Activated CD4-positive, alpha-beta T cell treated with anti-CD3 and anti-CD28 coated beads, Interleukin-2, amount 50 U/mL, for 48 hours (primary cell): Measurements from ENCODE around the gene COX19.
A peak's percentile ranks its signal among the peaks of the same experiment; 100 is the strongest.

Source experiments
- DNase-seq, 2 experiments: peaks; one replicate each; pipeline ENCODE4 v3.0.0-alpha.2; 2020

The COX19 gene

GRCh38 chr7:974820-975681, at the start of gene COX19:
COX19 (minus strand) TSS chr7:975549; CDS start chr7:975509, 40 bp downstream.
- peak; percentile 88 to 91 for DNase-seq

- DNase-seq: no peak
These were observed 49.0 kb upstream of the COX19 start for GRCh38 chr7:1024331-1024841.

GRCh38 chr7:1022801-1023465, 47.6 kb upstream of the COX19 start:
- DNase-seq: no peak

DNA sequence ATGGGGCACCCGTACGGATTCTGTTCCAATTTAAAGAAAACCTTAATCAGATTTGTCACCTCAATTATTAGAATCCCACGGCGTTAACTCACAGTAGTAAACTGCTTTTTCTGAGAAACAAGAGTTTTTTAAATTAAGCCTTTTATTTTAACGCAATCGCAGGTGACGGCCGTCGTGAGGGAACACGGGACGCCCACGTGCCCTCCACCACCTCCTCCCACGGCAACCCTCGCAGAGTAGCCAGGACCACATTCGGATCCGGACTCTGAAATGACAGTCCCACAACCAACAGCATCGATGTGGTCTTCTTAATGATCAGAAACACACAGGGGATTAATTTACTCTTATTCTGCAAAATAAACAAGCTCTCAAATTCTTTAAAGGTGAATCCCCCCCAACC, 47.0 kb upstream of the COX19 start:
- DNase-seq: no peak

DNA sequence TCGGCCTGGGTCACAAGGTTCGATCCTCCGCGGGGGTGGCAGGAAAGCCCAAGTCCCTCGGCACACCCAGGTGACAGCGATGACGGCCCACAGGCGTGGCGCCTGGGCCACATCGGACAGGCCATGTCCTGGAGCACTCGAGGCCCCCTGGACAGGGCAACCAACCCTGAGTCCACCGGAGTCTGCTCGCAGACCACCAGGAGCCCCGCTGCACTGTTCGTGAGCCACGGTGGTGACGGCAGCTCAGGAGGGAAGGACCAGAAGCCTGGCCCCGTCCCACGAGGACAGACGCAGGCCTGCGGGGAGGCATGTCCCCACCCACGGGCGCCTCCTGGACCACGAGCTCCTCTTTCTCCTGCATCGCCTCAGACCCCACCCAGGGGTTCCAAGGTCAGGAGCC, 46.6 kb upstream of the COX19 start:
- DNase-seq: no peak

DNA sequence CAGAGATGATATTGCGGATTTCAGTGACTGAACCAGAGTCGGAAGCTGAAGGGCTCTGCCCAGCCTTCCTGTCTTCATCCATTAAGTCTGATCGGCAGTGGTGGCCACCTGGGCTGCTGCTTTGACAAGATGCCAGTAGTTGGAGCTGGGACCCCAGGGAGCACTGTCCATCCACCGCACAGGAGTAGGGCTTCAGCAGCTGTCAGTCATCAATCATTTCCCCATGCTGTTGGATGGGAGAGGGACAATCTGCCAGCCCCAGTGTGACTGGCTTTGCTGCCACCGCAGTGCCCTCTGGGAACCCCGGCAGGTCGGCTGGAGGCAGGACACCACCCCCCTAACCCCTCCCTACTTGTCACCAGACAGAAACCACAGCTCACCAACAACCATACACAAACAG, 46.0 kb upstream of the COX19 start:
- DNase-seq: no peak

GRCh38 chr7:1020849-1021251, 45.5 kb upstream of the COX19 start:
- DNase-seq: no peak

- no peak for DNase-seq
These were observed 44.7 kb upstream of the COX19 start for GRCh38 chr7:1019789-1020610.

DNA sequence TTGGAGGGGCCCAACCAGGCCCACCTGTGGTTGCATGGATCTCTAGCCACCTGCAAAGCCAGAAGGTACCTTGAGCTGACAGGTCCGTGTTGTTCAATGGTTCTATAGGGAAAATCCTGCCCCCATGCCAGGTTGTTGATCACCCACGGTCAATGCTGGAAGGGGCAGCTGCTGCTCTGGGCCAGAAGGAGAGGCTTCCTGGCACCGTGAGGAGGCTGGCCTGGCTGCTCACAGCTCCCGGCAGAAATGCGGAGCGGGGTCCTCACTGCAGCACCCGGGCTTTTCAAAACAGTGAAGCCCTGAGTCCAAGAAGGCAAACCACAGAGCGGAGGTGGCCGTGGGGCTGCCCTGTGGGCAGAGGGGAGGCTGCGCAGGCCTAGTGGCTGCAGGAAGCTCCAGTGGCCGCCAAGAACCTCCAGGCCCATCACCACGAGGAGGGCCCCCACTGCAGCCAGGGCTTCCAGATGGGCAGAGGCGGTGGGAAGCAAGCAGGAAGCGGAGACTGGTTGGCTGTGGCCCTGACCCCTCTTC, 44.0 kb upstream of the COX19 start:
- no peak for DNase-seq

DNA sequence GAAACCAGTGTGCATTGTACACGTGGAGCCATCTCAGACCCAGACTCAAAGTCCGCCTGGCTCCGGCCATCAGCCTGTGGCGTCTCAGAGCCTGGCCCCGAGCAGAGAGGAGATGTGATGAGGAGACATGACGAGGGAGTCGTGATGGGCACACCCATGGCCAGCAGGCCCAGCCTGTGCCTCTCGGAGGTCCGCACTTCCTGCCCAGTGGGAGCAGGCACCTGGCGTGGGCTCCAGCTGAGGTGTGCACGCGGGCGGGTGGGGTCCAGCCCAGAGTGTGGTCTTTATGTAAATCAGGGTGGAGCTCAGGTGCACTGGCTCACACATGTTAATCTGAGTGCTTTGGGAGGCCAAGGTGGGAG, 43.0 kb upstream of the COX19 start:
- no peak for DNase-seq

DNA sequence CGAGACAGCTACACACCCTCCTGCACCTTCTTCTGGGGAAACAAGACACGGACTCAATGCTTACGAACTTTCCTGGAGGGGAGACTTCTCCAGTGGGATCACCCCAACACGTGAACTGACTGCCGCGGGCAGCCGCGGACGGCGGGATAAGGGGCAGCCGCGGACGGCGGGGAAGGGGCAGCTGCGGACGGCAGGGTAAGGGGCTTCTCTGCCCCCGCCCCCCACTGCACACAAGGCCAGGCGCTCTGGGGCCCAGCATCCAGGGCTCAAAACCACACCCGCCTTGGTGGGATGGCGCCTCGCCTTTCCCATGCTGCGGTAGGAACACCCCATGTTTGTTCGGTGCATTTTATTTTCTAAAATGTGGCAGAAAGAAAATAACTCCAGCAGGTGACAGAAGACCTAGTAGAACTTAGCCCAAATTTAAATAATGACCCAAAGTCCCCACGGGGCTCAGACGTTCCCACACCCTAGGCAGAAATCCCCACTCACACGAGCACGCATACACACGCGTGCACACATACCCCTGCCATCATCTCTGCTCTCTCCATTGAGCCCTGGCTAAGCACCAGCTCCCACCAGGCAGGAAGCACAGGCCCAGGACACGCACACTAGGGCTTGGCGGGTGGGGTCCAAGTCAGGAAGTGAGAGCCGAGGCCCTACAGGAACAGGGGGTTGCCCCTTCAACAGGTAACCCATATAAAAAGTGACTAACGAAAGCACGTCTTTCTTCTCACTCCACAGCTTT, 42.4 kb upstream of the COX19 start:
- DNase-seq: no peak

DNA sequence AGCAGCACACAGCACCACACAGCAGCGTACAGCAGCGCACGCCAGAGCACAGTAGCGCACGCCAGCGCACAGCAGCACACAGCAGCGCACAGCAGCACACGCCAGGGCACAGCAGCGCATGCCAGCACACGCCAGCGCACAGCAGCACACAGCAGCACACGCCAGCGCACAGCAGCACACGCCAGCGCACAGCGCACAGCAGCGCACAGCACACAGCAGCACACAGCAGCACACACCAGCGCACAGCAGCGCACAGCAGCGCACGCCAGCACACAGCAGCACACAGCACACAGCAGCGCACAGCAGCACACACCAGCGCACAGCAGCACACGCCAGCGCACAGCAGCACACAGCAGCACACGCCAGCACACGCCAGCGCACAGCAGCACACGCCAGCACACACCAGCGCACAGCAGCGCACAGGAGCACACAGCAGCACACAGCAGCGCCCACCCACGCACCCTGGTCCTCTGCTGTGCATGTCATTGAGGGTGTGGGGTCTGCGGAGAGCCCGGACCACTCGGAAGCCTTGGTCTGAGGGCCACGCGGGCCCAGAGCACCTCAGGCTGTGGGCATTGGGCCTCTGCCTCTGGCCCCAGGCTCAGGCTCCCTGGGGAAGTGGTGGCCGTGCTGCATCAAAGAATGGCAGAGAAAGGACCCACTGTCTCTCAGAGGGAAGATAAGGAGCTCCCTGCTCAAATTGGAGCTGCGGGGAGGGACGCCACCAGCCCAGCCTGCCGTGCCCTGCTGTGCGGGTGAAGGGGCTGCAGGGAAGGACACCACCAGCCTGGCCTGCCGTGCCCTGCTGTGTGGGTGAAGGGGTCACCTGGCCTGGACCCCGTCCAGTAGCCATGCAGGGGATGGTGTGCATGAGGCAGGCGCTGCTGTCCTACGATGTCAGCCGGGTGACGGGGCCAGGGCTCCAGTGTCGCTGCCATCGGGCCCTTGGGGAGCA, 41.5 kb upstream of the COX19 start:
- DNase-seq: no peak

DNA sequence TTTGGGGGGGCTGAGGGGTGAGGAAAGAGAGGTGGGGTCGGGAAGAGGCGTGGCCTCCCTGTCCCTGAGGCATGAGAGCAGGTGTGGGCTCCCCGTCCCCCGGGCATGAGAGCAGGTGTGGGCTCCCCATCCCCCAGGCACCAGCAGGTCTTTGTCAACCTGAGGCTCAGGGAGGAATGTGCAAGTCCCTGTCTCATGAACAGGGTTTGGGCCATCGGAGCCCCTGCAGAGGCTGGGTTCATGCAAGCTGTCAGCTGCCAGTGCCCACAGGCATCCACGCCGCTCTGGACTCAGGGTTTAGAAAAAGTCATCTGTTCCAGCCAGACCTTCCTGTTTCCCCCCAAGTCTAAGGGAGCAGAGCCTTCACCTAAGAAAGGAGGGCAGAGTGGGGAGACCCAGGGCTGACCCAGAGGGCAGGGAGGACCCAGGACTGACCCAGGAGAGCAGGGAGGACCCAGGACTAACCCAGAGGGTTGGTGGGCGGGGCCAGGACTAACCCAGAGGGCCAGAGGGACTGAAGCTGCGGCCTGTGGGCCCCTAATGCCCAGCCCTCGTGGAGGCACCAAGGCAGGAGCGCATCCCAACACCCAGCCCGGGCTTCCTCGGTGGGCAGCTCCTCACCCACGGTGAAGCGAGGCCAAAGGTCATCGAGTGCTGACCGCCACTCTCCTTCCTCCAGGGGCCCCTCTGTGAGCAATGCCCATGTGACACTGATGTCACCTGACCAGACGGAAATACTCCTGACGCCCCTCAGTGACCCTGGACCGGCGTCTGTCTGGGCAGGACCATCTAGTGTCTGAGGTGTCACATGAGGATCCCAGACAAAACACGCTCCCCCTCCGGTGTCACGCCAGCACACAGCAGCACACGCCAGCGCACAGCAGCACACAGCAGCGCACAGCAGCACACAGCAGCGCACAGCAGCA, 40.1 kb upstream of the COX19 start:
- DNase-seq: no peak

- DNase-seq: no peak
These were observed 39.3 kb upstream of the COX19 start for GRCh38 chr7:1014681-1015080.

- DNase-seq: no peak
These were observed 38.2 kb upstream of the COX19 start for GRCh38 chr7:1013581-1013980.

GRCh38 chr7:1012716-1013095, 37.4 kb upstream of the COX19 start:
- no peak for DNase-seq

DNA sequence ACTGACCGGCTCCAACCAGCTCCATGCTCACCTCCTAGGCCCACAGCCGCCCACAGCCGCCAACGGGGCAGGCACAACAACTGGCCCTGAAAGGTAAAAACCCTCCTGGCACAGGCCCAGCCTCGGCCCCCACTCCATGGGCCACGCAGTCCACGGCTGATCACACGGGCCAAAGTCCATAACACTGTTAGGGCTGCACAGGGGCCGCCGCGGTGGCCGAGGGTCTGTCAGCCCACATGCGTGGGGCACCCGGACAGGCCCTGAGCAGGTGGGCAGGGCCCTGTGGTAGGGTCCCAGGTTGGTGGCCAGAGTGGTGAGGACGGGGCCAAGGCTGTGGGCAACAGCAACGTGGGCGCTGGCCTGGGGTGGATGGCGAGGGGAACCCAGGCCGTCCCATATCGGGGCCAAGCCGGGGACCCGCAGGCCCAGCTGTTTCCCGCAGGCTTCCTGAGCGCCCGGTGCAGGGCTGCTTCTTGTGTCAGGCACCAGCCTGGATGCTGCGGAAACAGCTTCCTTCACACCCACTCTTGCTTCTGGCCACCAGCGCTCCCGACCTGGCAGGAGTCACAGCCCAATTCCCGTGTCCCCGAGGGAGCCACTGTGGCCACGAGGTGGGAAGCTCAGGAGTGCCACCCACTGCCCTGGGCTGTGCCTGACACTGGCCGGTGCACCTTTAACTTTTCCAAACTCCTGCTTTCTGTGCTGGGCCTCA, 36.8 kb upstream of the COX19 start:
- DNase-seq: no peak

DNA sequence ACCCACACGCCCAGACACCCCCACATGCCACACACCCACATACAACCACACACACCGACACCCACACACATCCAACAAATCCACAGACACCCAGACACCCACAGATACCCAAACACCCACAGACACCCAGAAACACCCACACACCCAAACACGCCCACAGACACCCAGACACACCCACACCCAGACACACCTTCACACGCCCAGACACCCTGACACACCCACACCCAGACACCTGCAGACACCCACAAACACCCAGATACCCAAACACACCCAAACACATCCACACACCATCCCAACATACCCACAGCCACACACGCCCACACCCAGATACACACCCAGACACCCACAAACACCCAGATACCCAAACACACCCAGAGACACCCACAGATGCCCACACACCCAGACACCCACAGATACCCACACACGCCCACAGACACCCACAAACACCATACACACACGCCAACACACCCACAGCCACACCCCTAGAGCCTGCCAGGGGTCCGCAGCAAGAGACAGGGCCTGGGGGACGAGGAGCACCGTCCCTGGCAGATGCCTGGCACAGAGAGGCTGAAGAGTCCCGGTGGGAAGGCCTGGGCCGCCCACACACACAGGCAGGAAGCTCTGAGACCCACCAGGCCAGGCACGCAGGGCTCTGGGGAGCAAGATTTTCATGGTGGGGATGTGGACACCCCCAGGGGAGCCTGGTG, 36.1 kb upstream of the COX19 start:
- DNase-seq: no peak

GRCh38 chr7:1010226-1010625, 34.9 kb upstream of the COX19 start:
- DNase-seq: no peak
